Measurements from ENCODE around the gene VRK2. TPM values are rescaled to one million over a fixed set of nuclear protein-coding genes. Genes with fewer than 3 reads are reported as not detected.

The VRK2 gene
- total RNA-seq, 1 donor = 47.1 TPM

GRCh38 chr2:58027029-58027428 lies 19.6 kb upstream of the VRK2 start:
- no peak for DNase-seq (ENCODE audit: low read depth)
- TF ChIP-seq CTCF (IDR thresholded peaks at IDR 0.05; ENCODE audit: insufficient read depth, low read length) = no peak
- H3K4me3 ChIP-seq (ENCODE audit: low read depth, low read length) = no peak overlapping the region

- no peak for TF ChIP-seq CTCF (IDR thresholded peaks at IDR 0.05; ENCODE audit: insufficient read depth, low read length)
- no peak overlapping the region for H3K4me3 ChIP-seq (ENCODE audit: low read depth, low read length)
- DNase-seq (ENCODE audit: low read depth) = no peak
These were observed 15.8 kb upstream of the VRK2 start for GRCh38 chr2:58030771-58031170.

- no peak for DNase-seq (ENCODE audit: low read depth)
- no peak for TF ChIP-seq CTCF (IDR thresholded peaks at IDR 0.05; ENCODE audit: insufficient read depth, low read length)
- H3K4me3 ChIP-seq (ENCODE audit: low read depth, low read length) = no peak overlapping the region
These were observed 14.4 kb upstream of the VRK2 start for GRCh38 chr2:58032016-58032763.

GRCh38 chr2:58032764-58033080 lies 13.9 kb upstream of the VRK2 start:
- H3K4me3 ChIP-seq (ENCODE audit: low read depth, low read length) = no peak overlapping the region
- no peak for DNase-seq (ENCODE audit: low read depth)
- no peak for TF ChIP-seq CTCF (IDR thresholded peaks at IDR 0.05; ENCODE audit: insufficient read depth, low read length)

GRCh38 chr2:58033530-58033929 lies 13.1 kb upstream of the VRK2 start:
- H3K4me3 ChIP-seq (ENCODE audit: low read depth, low read length) = no peak overlapping the region
- no peak for TF ChIP-seq CTCF (IDR thresholded peaks at IDR 0.05; ENCODE audit: insufficient read depth, low read length)
- DNase-seq (ENCODE audit: low read depth) = no peak

- no peak overlapping the region for H3K4me3 ChIP-seq (ENCODE audit: low read depth, low read length)
- no peak for DNase-seq (ENCODE audit: low read depth)
- TF ChIP-seq CTCF (IDR thresholded peaks at IDR 0.05; ENCODE audit: insufficient read depth, low read length) = no peak
These were observed 11.3 kb upstream of the VRK2 start for GRCh38 chr2:58035352-58035751.

- DNase-seq (ENCODE audit: low read depth) = peak; percentile 76
- no peak overlapping the region for H3K4me3 ChIP-seq (ENCODE audit: low read depth, low read length)
- TF ChIP-seq CTCF (IDR thresholded peaks at IDR 0.05; ENCODE audit: insufficient read depth, low read length) = no peak
These were observed 7.4 kb upstream of the VRK2 start for GRCh38 chr2:58039170-58039611.
